GM21529 (cell line): Measurements from ENCODE around the gene PTCSC3.

Source experiments
- ATAC-seq: cut with Tn5 transposase; IDR thresholded peaks from one replicate; pipeline ENCODE4 v1.9.1; 2021; ENCODE audit not compliant: unreplicated experiment

The PTCSC3 gene

DNA sequence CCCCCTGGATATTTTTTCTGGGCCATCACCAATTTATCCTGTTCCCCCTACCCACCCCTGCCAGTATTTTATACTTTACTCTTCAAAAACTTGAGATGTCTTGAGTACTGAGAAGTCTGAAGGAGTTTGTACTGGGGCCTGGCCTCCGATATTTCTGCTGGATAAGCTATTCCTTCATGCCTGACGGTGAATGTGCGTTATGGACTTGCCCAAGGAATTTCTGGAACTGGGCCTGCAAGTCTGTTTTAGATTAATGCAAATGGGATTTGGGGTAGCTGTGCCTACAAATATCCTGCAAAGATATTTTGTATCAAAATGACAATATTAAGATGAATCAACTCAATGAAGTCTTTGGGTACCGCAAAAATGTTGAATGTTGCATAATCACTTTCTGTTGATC is at the start of gene PTCSC3:
PTCSC3 (minus strand) TSS at position 199 of the 400 bp plus-strand sequence.
- no peak for ATAC-seq

GRCh38 chr14:36226164-36226563 is 49.6 kb upstream of the PTCSC3 start:
- ATAC-seq, result no peak

GRCh38 chr14:36224176-36224575 is 47.7 kb upstream of the PTCSC3 start:
- ATAC-seq, result no peak

GRCh38 chr14:36223558-36223957 is 47.0 kb upstream of the PTCSC3 start:
- ATAC-seq, result no peak

DNA sequence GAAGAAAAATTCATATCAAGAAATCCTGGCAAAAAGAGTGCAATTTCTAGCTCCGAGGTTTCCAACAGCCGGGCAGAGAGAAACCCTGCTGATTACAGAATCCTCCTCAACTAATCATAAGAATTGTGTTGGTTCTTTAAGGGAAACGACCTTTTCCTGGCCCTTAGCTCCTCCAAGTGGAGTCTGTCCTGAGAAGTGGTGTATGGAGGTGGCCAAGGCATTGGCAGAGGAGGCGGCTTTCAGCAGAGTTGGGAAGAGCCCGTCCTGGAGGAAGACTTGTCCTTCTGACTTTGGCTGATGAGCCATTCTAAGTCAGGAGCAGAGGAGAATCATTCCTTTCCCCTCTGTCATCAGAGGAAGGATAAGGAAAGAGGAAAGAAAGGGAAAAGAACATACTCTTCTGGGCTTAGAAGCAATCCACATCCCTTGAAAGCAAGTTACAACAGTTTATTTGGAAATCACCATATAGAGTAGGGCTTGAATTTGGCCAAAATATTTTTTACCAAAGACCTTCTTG is 46.5 kb upstream of the PTCSC3 start:
- ATAC-seq, result no peak

DNA sequence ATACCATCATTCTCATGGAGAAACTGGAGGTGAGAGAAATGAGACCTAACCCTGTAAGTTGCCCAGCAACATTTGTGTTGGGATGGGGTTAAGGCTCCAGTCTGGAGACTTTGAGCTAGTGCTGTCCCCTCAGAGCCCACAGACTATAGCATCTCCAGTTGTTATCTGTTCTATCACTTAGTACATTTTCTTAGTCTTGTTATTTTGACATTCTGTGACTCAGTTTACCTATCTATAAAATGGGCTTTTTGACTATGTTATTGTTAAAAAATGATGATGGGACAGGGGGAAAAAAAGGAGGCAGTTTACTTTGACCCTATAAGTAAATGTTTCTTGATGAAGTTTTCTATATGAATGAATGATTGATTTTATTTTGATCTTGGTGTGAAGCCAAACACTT is 45.8 kb upstream of the PTCSC3 start:
- no peak for ATAC-seq

- ATAC-seq, result no peak
These were observed 44.6 kb upstream of the PTCSC3 start for GRCh38 chr14:36221112-36221511.

DNA sequence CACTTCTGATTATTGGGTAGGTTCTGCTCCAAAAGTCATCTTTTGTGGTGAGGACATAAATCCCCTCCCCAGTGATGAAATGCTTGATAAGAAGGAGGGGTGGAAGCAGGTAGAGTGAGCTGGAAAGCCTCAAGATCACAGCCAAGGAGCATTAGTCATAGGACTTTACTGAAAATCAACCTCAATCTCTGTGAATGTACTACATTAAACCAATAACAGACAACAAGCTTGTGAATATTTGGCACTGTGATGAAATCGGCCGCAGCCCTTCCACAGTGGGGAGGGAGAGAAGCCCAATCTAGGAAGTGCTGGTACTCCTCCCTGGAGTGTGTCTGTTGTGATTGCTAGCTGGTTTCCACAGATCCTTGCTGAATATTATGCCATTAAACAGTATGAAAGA is 41.2 kb upstream of the PTCSC3 start:
- ATAC-seq, result no peak

DNA sequence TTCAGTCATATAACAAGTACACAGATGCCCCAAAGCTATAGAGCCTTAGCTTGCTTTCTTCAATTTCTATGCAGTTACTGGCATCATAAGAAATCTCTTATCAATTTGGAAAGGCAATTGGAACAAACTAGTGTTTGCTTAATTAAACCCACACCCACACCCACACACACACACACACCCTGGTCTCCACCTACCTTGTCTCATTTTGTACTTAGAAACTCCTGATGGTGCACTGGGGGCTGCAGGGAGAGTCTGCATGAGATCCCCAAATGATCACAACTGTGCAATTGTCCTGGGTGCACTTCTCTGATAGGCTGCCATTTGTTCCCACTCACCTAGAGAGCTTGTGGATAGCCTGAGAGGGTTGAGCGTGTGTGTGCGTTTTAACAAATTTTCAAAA is 40.5 kb upstream of the PTCSC3 start:
- no peak for ATAC-seq

- no peak for ATAC-seq
These were observed 38.7 kb upstream of the PTCSC3 start for GRCh38 chr14:36215217-36215598.

GRCh38 chr14:36214476-36215216 is 38.1 kb upstream of the PTCSC3 start:
- ATAC-seq, result no peak

GRCh38 chr14:36212987-36213386 is 36.5 kb upstream of the PTCSC3 start:
- no peak for ATAC-seq

DNA sequence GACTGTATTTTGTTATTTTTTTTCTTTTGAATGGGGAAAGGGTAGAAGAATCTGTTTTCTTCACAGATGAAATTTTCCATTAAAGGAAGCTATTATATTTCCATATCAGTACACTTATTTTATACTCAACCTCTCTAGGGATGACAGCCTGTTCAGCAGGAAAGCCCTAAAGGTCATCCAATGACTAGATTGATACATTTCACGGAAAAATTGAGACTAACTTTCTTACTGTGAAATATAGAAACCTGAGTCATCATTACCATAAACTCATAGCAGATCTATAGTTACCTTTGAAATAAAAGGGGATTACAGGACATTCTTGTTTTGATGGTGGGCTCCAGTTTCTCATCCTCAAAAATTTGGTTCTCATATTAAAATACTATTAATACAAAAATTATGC is 36.1 kb upstream of the PTCSC3 start:
- ATAC-seq, result no peak

DNA sequence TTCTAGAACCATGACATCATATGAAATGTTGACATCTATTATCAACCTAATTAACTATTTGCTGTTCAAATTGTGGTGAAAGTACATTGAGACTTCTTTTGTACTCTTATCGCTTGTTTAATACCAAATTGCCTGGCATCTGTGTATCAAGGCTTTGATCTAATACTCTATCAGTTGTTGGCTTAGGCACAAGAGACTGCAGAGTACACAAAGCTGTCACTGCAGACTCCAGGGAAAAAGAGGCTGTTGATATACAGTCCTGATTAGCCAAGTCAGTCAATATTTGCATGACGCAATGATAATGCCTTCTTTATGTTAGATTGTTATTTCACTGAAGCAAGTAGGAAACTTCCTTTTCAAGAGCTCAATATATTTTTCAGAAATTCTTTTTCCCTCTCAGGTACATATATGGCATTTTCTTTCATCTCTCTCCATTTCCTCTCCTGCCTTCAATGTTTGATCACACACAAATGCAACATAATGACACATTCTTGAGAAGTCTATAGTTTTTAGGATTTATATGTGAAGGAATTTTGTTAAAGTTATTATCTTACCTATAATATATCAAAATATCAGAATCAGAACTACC is 32.3 kb upstream of the PTCSC3 start:
- ATAC-seq, result no peak

GRCh38 chr14:36207500-36207899 is 31.0 kb upstream of the PTCSC3 start:
- ATAC-seq, result no peak

GRCh38 chr14:36204461-36205073 is 28.0 kb upstream of the PTCSC3 start:
- ATAC-seq, result no peak

GRCh38 chr14:36198378-36198777 is 21.9 kb upstream of the PTCSC3 start:
- ATAC-seq, result no peak

DNA sequence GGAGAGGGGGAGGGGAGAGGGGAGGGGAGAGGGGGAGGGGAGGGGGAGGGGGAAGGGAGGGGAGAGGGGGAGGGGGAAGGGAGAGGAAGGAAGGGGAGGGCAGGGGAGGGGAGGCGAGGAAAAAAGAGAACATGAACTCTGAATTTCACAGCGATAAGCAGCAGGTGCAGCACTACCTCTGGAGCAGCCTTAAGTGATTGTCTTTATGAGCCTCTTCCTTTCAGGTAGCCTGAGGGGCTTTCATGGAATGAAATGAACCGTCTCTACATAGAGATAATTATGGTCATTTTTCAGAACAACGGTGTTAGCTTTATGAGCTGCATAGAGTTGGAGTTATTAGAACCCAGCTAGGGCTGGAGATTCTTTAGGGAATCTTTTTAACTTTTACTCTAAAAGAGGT is 18.1 kb upstream of the PTCSC3 start:
- no peak for ATAC-seq

DNA sequence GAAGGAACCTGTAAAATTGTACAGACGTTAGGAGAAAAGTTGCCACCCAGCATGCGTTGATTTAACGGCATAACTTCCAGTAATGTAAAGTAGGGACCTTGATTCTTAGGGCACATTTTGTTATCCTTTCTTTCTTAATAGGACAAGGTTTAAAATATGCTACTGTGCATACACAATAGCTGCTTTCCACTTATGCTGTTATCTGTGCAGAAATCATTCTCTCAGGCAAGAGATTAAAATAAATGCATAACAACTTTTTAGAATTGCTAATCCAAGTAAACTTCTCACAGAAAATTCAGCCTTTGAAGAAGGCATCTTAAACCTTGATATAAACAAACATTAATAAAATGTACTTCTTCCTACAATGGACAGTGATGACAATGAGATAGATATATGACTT is 16.0 kb upstream of the PTCSC3 start:
- no peak for ATAC-seq

DNA sequence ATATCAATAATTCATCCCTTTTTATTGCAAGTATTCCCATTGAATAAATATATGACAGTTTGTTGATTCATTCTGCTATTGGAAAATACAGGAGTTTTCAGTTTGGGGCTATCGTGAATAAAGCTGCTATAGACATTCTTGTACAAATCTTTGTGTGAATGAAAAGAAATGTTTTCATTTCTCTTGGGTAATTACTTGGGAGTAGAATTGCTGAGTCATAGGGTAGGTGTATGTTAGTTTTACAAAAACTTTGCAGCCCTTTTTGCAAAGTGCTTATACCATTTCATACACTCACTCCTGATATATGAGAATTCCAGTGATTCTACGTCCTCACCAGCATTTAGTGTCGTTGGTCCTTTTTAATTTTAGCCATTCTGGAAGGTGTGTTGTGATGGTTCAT is 6.9 kb upstream of the PTCSC3 start:
- no peak for ATAC-seq

DNA sequence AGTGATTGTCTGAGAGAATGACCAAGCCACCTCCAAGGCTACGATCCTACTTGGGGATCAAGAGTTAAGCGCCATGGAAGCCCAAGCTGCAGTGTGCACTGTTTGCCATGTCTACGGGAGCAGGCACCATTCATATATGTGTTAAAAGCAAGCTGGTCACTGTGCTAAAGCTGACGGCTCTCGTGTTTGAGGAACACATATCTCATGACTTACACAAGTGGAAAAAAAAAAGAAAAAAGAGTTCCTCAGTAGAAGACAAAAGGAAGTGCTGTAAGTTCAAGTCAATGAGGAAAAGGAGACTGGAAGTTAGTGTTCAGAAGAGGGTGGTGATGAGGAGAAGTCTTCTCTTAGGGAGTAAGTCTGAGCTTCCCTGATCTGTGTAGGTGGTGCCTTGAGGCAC is 4.9 kb upstream of the PTCSC3 start:
- no peak for ATAC-seq

GRCh38 chr14:36177489-36177888 is 967 bp upstream of the PTCSC3 start:
- no peak for ATAC-seq
